ENCODE results near the gene NOS2. TPM values are rescaled to one million over a fixed set of nuclear protein-coding genes. Genes with fewer than 3 reads are reported as not detected.
"Not testable (repeated sequence)": the region's sequence is repeated elsewhere in the genome, so short reads cannot be mapped to it uniquely, and the experiment has no call there.

Gene NOS2
- not detected for total RNA-seq

- Mint-ChIP-seq H3K4me1 (peaks cover 4% of the 10 kb centered on the region), H3K27me3 (peaks cover 15% of the 10 kb centered on the region), H3K27ac (no peak within 1 kb of the TSS), H3K9me3 (no peaks in the 10 kb centered on the region), H3K4me3 (no peak within 1 kb of the TSS), H3K36me3 (ENCODE audit: low read depth) (no peaks in the 10 kb centered on the region)
- no peak for DNase-seq
- ChIA-PET POLR2A (no interaction called here), CTCF (interaction anchor here (0.9 to 14.8 kb wide), 2 partner anchors 19 to 82 kb away, joined by 3 to 225 read pairs; no protein-coding TSS in a partner anchor)
Measured at GRCh38 chr17:27800522-27800921, at the start of gene NOS2. Gene NOS2 (minus strand): TSS chr17:27800529. CDS start chr17:27798809, 1,720 bp downstream.

- ChIA-PET POLR2A (no interaction called here), CTCF (no interaction called here)
- H3K27me3 Mint-ChIP-seq: peaks cover 12% of the 10 kb centered on the region
- H3K9me3 Mint-ChIP-seq: peaks cover 3% of the 10 kb centered on the region
- peaks cover 1% of the 10 kb centered on the region for H3K36me3 Mint-ChIP-seq (ENCODE audit: low read depth)
- H3K27ac Mint-ChIP-seq: no peak overlapping the region
- peaks cover 31% of the 10 kb centered on the region for H3K4me1 Mint-ChIP-seq
- no peak overlapping the region for H3K4me3 Mint-ChIP-seq
- no peak for DNase-seq
Measured at GRCh38 chr17:27849474-27850185, 49.3 kb upstream of the NOS2 start.

- no peak for DNase-seq
- ChIA-PET POLR2A (no interaction called here), CTCF (interaction anchor here (1.0 kb wide), 1 partner anchor 49 kb away, joined by 4 read pairs; no protein-coding TSS in a partner anchor)
- H3K27ac Mint-ChIP-seq: no peak overlapping the region
- H3K4me1 Mint-ChIP-seq: peaks cover 31% of the 10 kb centered on the region
- no peak overlapping the region for H3K4me3 Mint-ChIP-seq
- peaks cover 1% of the 10 kb centered on the region for H3K36me3 Mint-ChIP-seq (ENCODE audit: low read depth)
- H3K9me3 Mint-ChIP-seq: peaks cover 3% of the 10 kb centered on the region
- peaks cover 11% of the 10 kb centered on the region for H3K27me3 Mint-ChIP-seq
Measured at GRCh38 chr17:27848931-27849330, 48.6 kb upstream of the NOS2 start.

GRCh38 chr17:27846808-27847307, 46.5 kb upstream of the NOS2 start:
- H3K9me3 Mint-ChIP-seq, POLR2A ChIA-PET: not testable (repeated sequence)
- CTCF ChIA-PET: interaction anchor here (0.5 to 1.8 kb wide), 6 partner anchors 8 to 512 kb away, joined by 3 to 8 read pairs (median 4); no protein-coding TSS in a partner anchor

GRCh38 chr17:27846042-27846655, 45.8 kb upstream of the NOS2 start:
- DNase-seq: peak; percentile 64
- CTCF ChIA-PET: interaction anchor here (0.6 to 1.8 kb wide), 6 partner anchors 9 to 1561 kb away, joined by 3 to 8 read pairs (median 3); no protein-coding TSS in a partner anchor
- Mint-ChIP-seq H3K27me3 (peaks cover 5% of the 10 kb centered on the region), H3K9me3 (peaks cover 3% of the 10 kb centered on the region), H3K4me1 (peaks cover 32% of the 10 kb centered on the region), H3K27ac (peak overlapping the region; percentile 78), H3K4me3 (peak overlapping the region; percentile 23), H3K36me3 (ENCODE audit: low read depth) (peaks cover 1% of the 10 kb centered on the region)
- POLR2A ChIA-PET: no interaction called here

More at GRCh38 chr17:27846808-27847307, 46.5 kb upstream of the NOS2 start:
- Mint-ChIP-seq H3K4me3 (peak overlapping the region; percentile 23), H3K4me1 (peaks cover 31% of the 10 kb centered on the region), H3K27ac (peak overlapping the region; percentile 78)
- H3K27me3 Mint-ChIP-seq; DNase-seq; H3K36me3 Mint-ChIP-seq (ENCODE audit: low read depth): not testable (repeated sequence)

GRCh38 chr17:27845264-27846041, 45.1 kb upstream of the NOS2 start:
- POLR2A ChIA-PET: no interaction called here
- Mint-ChIP-seq H3K4me1 (peaks cover 32% of the 10 kb centered on the region), H3K27ac (no peak overlapping the region), H3K36me3 (ENCODE audit: low read depth) (peaks cover 1% of the 10 kb centered on the region), H3K9me3 (peaks cover 3% of the 10 kb centered on the region), H3K4me3 (no peak overlapping the region), H3K27me3 (peaks cover 5% of the 10 kb centered on the region)
- DNase-seq: no peak
- CTCF ChIA-PET: interaction anchor here (0.6 to 0.7 kb wide), 3 partner anchors 29 to 1561 kb away, joined by 3 read pairs; no protein-coding TSS in a partner anchor

GRCh38 chr17:27840688-27841087, 40.4 kb upstream of the NOS2 start:
- H3K4me3 Mint-ChIP-seq: no peak overlapping the region
- H3K36me3 Mint-ChIP-seq (ENCODE audit: low read depth): no peaks in the 10 kb centered on the region
- peaks cover 7% of the 10 kb centered on the region for H3K4me1 Mint-ChIP-seq
- no peak overlapping the region for H3K27ac Mint-ChIP-seq
- CTCF ChIA-PET: interaction anchor here (0.7 kb wide), 1 partner anchor 204 kb away, joined by 3 read pairs; no protein-coding TSS in a partner anchor
- no peaks in the 10 kb centered on the region for H3K27me3 Mint-ChIP-seq
- DNase-seq: no peak
- no peaks in the 10 kb centered on the region for H3K9me3 Mint-ChIP-seq
- POLR2A ChIA-PET: no interaction called here

- H3K27me3 Mint-ChIP-seq; CTCF ChIA-PET; DNase-seq; H3K9me3 Mint-ChIP-seq; H3K4me1 Mint-ChIP-seq; POLR2A ChIA-PET; H3K27ac Mint-ChIP-seq; H3K36me3 Mint-ChIP-seq (ENCODE audit: low read depth); H3K4me3 Mint-ChIP-seq: not testable (repeated sequence)
Measured at GRCh38 chr17:27840406-27840678, 40.0 kb upstream of the NOS2 start.

- H3K27ac Mint-ChIP-seq; CTCF ChIA-PET; H3K4me1 Mint-ChIP-seq; H3K27me3 Mint-ChIP-seq; H3K9me3 Mint-ChIP-seq; DNase-seq; H3K36me3 Mint-ChIP-seq (ENCODE audit: low read depth); POLR2A ChIA-PET; H3K4me3 Mint-ChIP-seq: not testable (repeated sequence)
Measured at GRCh38 chr17:27839571-27840405, 39.5 kb upstream of the NOS2 start.

GRCh38 chr17:27838607-27839006, 38.3 kb upstream of the NOS2 start:
- CTCF ChIA-PET; H3K27ac Mint-ChIP-seq; H3K4me1 Mint-ChIP-seq; H3K4me3 Mint-ChIP-seq; H3K9me3 Mint-ChIP-seq; H3K27me3 Mint-ChIP-seq; H3K36me3 Mint-ChIP-seq (ENCODE audit: low read depth); POLR2A ChIA-PET; DNase-seq: not testable (repeated sequence)

GRCh38 chr17:27837769-27838168, 37.4 kb upstream of the NOS2 start:
- CTCF ChIA-PET: interaction anchor here (1.4 kb wide), 1 partner anchor 32 kb away, joined by 4 read pairs; no protein-coding TSS in a partner anchor
- POLR2A ChIA-PET: not testable (repeated sequence)

GRCh38 chr17:27836651-27837050, 36.3 kb upstream of the NOS2 start:
- Mint-ChIP-seq H3K36me3 (ENCODE audit: low read depth) (peaks cover 3% of the 10 kb centered on the region), H3K9me3 (peaks cover 3% of the 10 kb centered on the region), H3K4me1 (peaks cover 1% of the 10 kb centered on the region), H3K27ac (no peak overlapping the region), H3K4me3 (no peak overlapping the region), H3K27me3 (no peaks in the 10 kb centered on the region)
- POLR2A ChIA-PET: no interaction called here
- CTCF ChIA-PET: interaction anchor here (1.2 to 2.3 kb wide), 2 partner anchors 29 to 31 kb away, joined by 3 to 8 read pairs; no protein-coding TSS in a partner anchor
- no peak for DNase-seq

More at GRCh38 chr17:27837769-27838168, 37.4 kb upstream of the NOS2 start:
- not testable (repeated sequence) for H3K27ac Mint-ChIP-seq; H3K27me3 Mint-ChIP-seq; H3K4me1 Mint-ChIP-seq; H3K9me3 Mint-ChIP-seq; DNase-seq; H3K4me3 Mint-ChIP-seq; H3K36me3 Mint-ChIP-seq (ENCODE audit: low read depth)

Measured in activated CD4-positive, alpha-beta T cell treated with anti-CD3 and anti-CD28 coated beads, Interleukin-2, amount 10 ng/mL, durations not matched to agents 7 days and 5 days (primary cell).